ENCODE data around the gene DNAJB1. TPM values are rescaled to one million over a fixed set of nuclear protein-coding genes. Genes with fewer than 3 reads are reported as not detected.

Gene DNAJB1
- total RNA-seq, 1 experiment from 2014 or later = 79.5 TPM

GRCh38 chr19:14519245-14519859 lies 1.2 kb upstream of the DNAJB1 start:
- intact Hi-C loops (cut with micrococcal nuclease; ENCODE audit: unreplicated experiment) = loop anchor here (2.0 kb wide), 1 partner anchor 17 kb away; no protein-coding TSS in a partner anchor
- H3K9me3 ChIP-seq = no peaks in the 10 kb centered on the region
- Mint-ChIP-seq H3K4me3 (ENCODE audit: unreplicated experiment) (peak overlapping the region; percentile 37), H3K9me3 (ENCODE audit: unreplicated experiment) (no peaks in the 10 kb centered on the region), H3K4me1 (ENCODE audit: low read depth, unreplicated experiment) (peaks cover 12% of the 10 kb centered on the region), H3K27ac (ENCODE audit: unreplicated experiment) (peak overlapping the region; percentile 84), H3K36me3 (ENCODE audit: insufficient read depth, unreplicated experiment) (peaks cover 47% of the 10 kb centered on the region), H3K27me3 (ENCODE audit: insufficient read depth, unreplicated experiment) (no peaks in the 10 kb centered on the region)
- no peak overlapping the region for H3K4me3 ChIP-seq (ENCODE audit: low read depth, low read length)
- H3K4me1 ChIP-seq = peaks cover 21% of the 10 kb centered on the region
- no peaks in the 10 kb centered on the region for H3K27me3 ChIP-seq (replicated peaks; ENCODE audit: control insufficient read depth, insufficient read depth, low read length)
- no peak for DNase-seq
- ChIA-PET POLR2A (no interaction called here), CTCF (no interaction called here)
- no peak for TF ChIP-seq CTCF (IDR thresholded peaks at IDR 0.05; ENCODE audit: insufficient read depth in 1 of 2, low read depth in 1 of 2, low read length in 1 of 2, severe bottlenecking in 1 of 2, unreplicated experiment in 1 of 2)
- peaks cover 6% of the 10 kb centered on the region for H3K36me3 ChIP-seq (ENCODE audit: control insufficient read depth, insufficient read depth, low read length)
- BruUV-seq (replicated peaks) = no TSS peak

- peaks cover 7% of the 10 kb centered on the region for H3K4me1 Mint-ChIP-seq (ENCODE audit: low read depth, unreplicated experiment)
- peaks cover 7% of the 10 kb centered on the region for H3K36me3 ChIP-seq (ENCODE audit: control insufficient read depth, insufficient read depth, low read length)
- H3K4me3 Mint-ChIP-seq (ENCODE audit: unreplicated experiment) = peak overlapping the region; percentile 88
- intact Hi-C loops (cut with micrococcal nuclease; ENCODE audit: unreplicated experiment) = no loop called here
- no peak for DNase-seq
- peak overlapping the region; percentile 100 for H3K4me3 ChIP-seq (ENCODE audit: low read depth, low read length)
- peak overlapping the region; percentile 86 for H3K27ac Mint-ChIP-seq (ENCODE audit: unreplicated experiment)
- H3K9me3 Mint-ChIP-seq (ENCODE audit: unreplicated experiment) = no peaks in the 10 kb centered on the region
- H3K36me3 Mint-ChIP-seq (ENCODE audit: insufficient read depth, unreplicated experiment) = peaks cover 57% of the 10 kb centered on the region
- BruUV-seq (replicated peaks) = no TSS peak
- H3K27me3 ChIP-seq (replicated peaks; ENCODE audit: control insufficient read depth, insufficient read depth, low read length) = no peaks in the 10 kb centered on the region
- peaks cover 25% of the 10 kb centered on the region for H3K4me1 ChIP-seq
- ChIA-PET CTCF (interaction anchor here (0.6 to 2.4 kb wide), 4 partner anchors 12 to 155 kb away, joined by 3 to 11 read pairs (median 5); no protein-coding TSS in a partner anchor), POLR2A (interaction anchor here (0.6 to 1.8 kb wide), 7 partner anchors 11 to 381 kb away, joined by 3 to 13 read pairs (median 8); partner anchors contain the start of genes ASF1B and NDUFB7)
- no peaks in the 10 kb centered on the region for H3K9me3 ChIP-seq
- H3K27me3 Mint-ChIP-seq (ENCODE audit: insufficient read depth, unreplicated experiment) = no peaks in the 10 kb centered on the region
- no peak for TF ChIP-seq CTCF (IDR thresholded peaks at IDR 0.05; ENCODE audit: insufficient read depth in 1 of 2, low read depth in 1 of 2, low read length in 1 of 2, severe bottlenecking in 1 of 2, unreplicated experiment in 1 of 2)
Observed at GRCh38 chr19:14517446-14517839, 754 bp downstream of the DNAJB1 start.

- DNase-seq = no peak
- Mint-ChIP-seq H3K27me3 (ENCODE audit: insufficient read depth, unreplicated experiment) (no peaks in the 10 kb centered on the region), H3K9me3 (ENCODE audit: unreplicated experiment) (no peaks in the 10 kb centered on the region), H3K4me1 (ENCODE audit: low read depth, unreplicated experiment) (peaks cover 6% of the 10 kb centered on the region), H3K27ac (ENCODE audit: unreplicated experiment) (peak overlapping the region; percentile 86), H3K36me3 (ENCODE audit: insufficient read depth, unreplicated experiment) (peaks cover 57% of the 10 kb centered on the region), H3K4me3 (ENCODE audit: unreplicated experiment) (peak overlapping the region; percentile 88)
- intact Hi-C loops (cut with micrococcal nuclease; ENCODE audit: unreplicated experiment) = no loop called here
- Histone ChIP-seq H3K4me1 (peaks cover 25% of the 10 kb centered on the region), H3K4me3 (ENCODE audit: low read depth, low read length) (peak overlapping the region; percentile 100), H3K27me3 (replicated peaks; ENCODE audit: control insufficient read depth, insufficient read depth, low read length) (no peaks in the 10 kb centered on the region), H3K9me3 (no peaks in the 10 kb centered on the region), H3K36me3 (ENCODE audit: control insufficient read depth, insufficient read depth, low read length) (peaks cover 7% of the 10 kb centered on the region)
- TF ChIP-seq CTCF (IDR thresholded peaks at IDR 0.05; ENCODE audit: insufficient read depth in 1 of 2, low read depth in 1 of 2, low read length in 1 of 2, severe bottlenecking in 1 of 2, unreplicated experiment in 1 of 2) = no peak
- POLR2A ChIA-PET = interaction anchor here (0.8 to 1.8 kb wide), 3 partner anchors 10 to 380 kb away, joined by 3 to 11 read pairs (median 8); partner anchors contain the start of gene ASF1B
- CTCF ChIA-PET = interaction anchor here (0.6 to 2.4 kb wide), 3 partner anchors 11 to 155 kb away, joined by 3 to 11 read pairs (median 7); no protein-coding TSS in a partner anchor
- BruUV-seq (replicated peaks) = no TSS peak
Observed at GRCh38 chr19:14516746-14517438, 1.3 kb downstream of the DNAJB1 start.
